Lung (tissue), 12 donors: ENCODE results near the gene CARTPT. TPM values are rescaled to one million over a fixed set of nuclear protein-coding genes. Genes with fewer than 3 reads are reported as not detected.

ENCODE experiments used
- ATAC-seq: fragments of 200-7000 bp; cut with Tn5 transposase; one replicate; pipeline ENCODE4 v1.9.1; 2020; ENCODE audit warnings: moderate number of reproducible peaks; ENCODE audit not compliant: insufficient read depth, low FRiP score
- DNase-seq, 3 donors: peaks; one replicate each; pipeline ENCODE4 v3.0.0-alpha.2; 2013 to 2017
- H3K27ac ChIP-seq, 2 donors: one replicate each; pipeline ENCODE4 v1.5.1; 2013; ENCODE audit warnings: mild to moderate bottlenecking in 2 of 2, moderate library complexity in 2 of 2, control low read depth in 1 of 2, inconsistent platforms in 1 of 2, low read depth in 1 of 2, low read length in 1 of 2
- H3K27me3 ChIP-seq, 3 donors: one replicate each; pipeline ENCODE4 v1.5.1; 2013; ENCODE audit warnings: low read length in 2 of 3; ENCODE audit not compliant: control insufficient read depth in 3 of 3, insufficient read depth in 3 of 3
- H3K36me3 ChIP-seq, 4 donors: one replicate each; pipeline ENCODE4 v1.5.1; 2013; ENCODE audit warnings: low read length in 4 of 4, mild to moderate bottlenecking in 1 of 4, moderate library complexity in 1 of 4; ENCODE audit not compliant: control insufficient read depth in 4 of 4, insufficient read depth in 4 of 4
- H3K4me1 ChIP-seq, 5 donors: one replicate each; pipeline ENCODE4 v1.5.1; 2013; ENCODE audit warnings: low read length in 5 of 5, mild to moderate bottlenecking in 2 of 5, moderate library complexity in 1 of 5; ENCODE audit not compliant: control insufficient read depth in 5 of 5, insufficient read depth in 5 of 5
- H3K4me3 ChIP-seq: one replicate; pipeline ENCODE4 v1.5.1; 2013; ENCODE audit warnings: mild to moderate bottlenecking, control low read depth, moderate library complexity
- H3K9ac ChIP-seq, 2 donors: one replicate each; pipeline ENCODE4 v1.5.1; 2013; ENCODE audit warnings: low read length in 2 of 2, control low read depth in 1 of 2; ENCODE audit not compliant: insufficient read depth in 1 of 2
- H3K9me3 ChIP-seq, 4 donors: one replicate each; pipeline ENCODE4 v1.5.1; 2013; ENCODE audit warnings: low read length in 3 of 4, mild to moderate bottlenecking in 1 of 4, moderate library complexity in 1 of 4; ENCODE audit not compliant: control insufficient read depth in 4 of 4, insufficient read depth in 3 of 4
- WGBS, 2 donors: extraction: QIAGEN DNeasy Blood & Tissue Kit; methylation state at CpG; one replicate each; pipeline ENCODE4 v1.1.7; 2013; 5-methylcytosine and 5-hydroxymethylcytosine counted together
- polyA plus RNA-seq, 2 donors: library from polyadenylated mRNA; stranded (reverse); fragments of 200-250 nt; gene quantifications; one replicate each; pipeline ENCODE4 v1.2.1, GENCODE V29; 2013
- total RNA-seq, 2 donors: library from RNA; depleted of rRNA in 1 of 2; stranded (reverse); fragments of >200 nt in 1 of 2; gene quantifications; one replicate each; pipeline ENCODE4 v1.2.1, GENCODE V29; 2014 to 2021
- TF ChIP-seq, protein P1 (sequence below): IDR thresholded peaks from 2 replicates; pipeline ENCODE4 v1.5.1; 2012; ENCODE audit warnings: mild to moderate bottlenecking; ENCODE audit errors: control extremely low read depth, extremely low read depth
- donor health status: control.
- donor health status: control.
- donor health status: Bipolar disorder and iron deficiency.
- donor health status: healthy.
- donor health status: DM: yes; HTN: yes; CAD: no.

Gene CARTPT
- total and polyA plus RNA-seq, 4 donors, result not detected

DNA sequence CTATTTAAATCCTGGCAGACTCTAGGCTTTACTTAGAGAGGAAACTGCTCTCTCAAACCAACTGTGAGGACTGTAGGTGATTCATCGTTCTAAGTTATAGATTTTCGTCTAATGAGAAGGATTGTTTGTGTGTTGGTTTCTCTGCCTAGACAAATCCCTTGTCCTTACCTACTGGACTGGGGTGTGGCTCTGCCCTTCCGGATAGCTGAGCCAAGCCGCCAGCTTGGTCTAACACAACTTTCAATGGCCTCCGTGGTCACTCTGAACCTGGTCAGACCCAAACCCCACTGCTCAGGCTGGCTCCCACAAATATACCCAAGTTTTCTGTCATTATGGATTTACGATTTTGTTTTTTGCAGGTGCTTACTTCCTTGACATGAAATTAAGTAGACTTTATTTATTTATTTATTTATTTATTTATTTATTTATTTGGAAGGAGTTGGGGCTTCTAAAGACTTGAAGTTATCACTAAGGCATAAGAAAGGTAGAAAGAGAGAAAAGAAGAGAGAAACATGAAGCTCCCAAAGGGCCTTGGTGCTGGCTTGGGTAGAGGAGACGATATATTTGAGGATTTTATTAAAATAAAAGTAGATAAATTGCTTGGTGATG lies 19.0 kb downstream of the CARTPT start:
- Histone ChIP-seq H3K9me3 (no peaks in the 10 kb centered on the region), H3K27me3 (no peaks in the 10 kb centered on the region), H3K27ac (no peak overlapping the region), H3K4me1 (peaks cover 0 to 4% (median 0%) of the 10 kb centered on the region in 5 donors), H3K36me3 (no peaks in the 10 kb centered on the region), H3K4me3 (no peak overlapping the region), H3K9ac (no peak overlapping the region)
- no peak for ATAC-seq
- 89 to 94% methylated on average over 7 of the region's 7 CpGs for WGBS, 2 donors
- no peak for DNase-seq
- TF ChIP-seq, protein P1, sequence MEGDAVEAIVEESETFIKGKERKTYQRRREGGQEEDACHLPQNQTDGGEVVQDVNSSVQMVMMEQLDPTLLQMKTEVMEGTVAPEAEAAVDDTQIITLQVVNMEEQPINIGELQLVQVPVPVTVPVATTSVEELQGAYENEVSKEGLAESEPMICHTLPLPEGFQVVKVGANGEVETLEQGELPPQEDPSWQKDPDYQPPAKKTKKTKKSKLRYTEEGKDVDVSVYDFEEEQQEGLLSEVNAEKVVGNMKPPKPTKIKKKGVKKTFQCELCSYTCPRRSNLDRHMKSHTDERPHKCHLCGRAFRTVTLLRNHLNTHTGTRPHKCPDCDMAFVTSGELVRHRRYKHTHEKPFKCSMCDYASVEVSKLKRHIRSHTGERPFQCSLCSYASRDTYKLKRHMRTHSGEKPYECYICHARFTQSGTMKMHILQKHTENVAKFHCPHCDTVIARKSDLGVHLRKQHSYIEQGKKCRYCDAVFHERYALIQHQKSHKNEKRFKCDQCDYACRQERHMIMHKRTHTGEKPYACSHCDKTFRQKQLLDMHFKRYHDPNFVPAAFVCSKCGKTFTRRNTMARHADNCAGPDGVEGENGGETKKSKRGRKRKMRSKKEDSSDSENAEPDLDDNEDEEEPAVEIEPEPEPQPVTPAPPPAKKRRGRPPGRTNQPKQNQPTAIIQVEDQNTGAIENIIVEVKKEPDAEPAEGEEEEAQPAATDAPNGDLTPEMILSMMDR, result no peak

DNA sequence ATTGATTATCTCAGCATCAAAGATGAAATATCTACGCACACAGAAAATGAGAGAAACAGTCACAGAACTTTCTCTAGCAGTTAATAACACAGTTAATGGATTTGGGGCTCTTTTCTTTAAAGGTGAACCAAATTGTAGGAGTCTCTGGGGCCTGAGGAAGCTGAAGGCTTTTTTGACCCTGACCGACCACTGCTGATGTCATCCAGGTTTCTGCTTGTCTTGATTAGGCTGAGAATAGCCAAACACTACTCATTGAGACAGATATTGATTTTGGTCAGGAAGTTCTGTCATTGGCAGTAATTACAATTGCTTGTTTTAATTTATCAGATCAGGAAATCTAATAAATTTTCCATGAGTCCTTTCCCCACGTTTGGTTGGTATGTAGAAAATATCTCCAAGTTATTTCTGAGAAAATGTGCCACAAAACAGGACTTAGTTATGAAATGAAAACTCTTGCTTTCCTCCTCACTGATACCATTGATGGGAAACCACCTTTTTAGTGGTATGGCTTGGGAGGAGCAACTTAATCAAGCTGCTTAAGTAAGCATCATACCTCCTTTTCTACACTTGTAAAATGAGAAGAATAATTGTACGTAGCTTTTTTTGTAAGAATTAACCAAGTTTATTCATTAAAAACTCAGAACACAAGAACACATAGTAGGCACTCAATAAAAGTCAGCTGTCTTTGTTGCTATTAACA lies 19.7 kb downstream of the CARTPT start:
- ATAC-seq (no peak), DNase-seq (no peak)
- Histone ChIP-seq H3K27ac (no peak overlapping the region), H3K9me3 (no peaks in the 10 kb centered on the region), H3K36me3 (no peaks in the 10 kb centered on the region), H3K4me1 (peaks cover 0 to 11% (median 4%) of the 10 kb centered on the region in 5 donors), H3K4me3 (no peak overlapping the region), H3K9ac (no peak overlapping the region), H3K27me3 (no peaks in the 10 kb centered on the region)
- TF ChIP-seq, protein P1, result no peak
- 78 to 85% methylated on average over 4 of the region's 4 CpGs for WGBS, 2 donors

DNA sequence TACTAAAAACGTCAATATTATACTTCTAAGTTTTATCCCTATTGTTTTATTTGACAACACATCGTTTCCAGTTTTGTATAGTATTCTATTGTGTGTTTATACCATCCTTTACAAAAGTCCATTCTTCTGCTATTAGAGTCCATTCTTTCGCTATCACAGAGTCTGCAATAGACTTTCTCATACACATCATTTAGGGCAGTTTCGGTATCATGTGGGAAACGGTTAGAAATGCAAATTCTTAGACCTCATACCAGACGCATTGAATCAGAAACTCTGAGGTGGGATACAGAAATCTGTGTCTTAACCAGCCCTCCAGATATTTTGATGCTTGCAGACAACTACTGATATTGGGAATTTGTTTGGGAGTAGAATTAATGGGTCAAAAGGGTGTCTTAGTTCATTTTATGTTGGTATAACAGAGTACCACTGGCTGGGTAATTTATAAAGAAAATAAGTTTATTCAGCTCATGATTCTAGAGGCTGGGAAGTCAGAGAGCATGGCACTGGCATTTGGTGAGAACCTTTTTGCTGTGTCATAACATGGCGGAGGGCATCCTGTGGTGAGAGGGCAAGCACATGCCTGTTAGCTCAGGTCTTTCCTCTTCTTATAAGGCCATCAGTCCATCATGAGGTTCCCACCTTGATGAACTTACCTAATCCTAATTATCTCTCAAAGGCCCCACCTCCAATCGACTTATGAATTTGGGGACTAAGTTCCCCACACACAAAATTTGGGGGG lies 21.1 kb downstream of the CARTPT start:
- 88 to 91% methylated on average over 8 of the region's 8 CpGs for WGBS, 2 donors
- Histone ChIP-seq H3K9ac (no peak overlapping the region), H3K4me1 (peaks cover 3 to 19% (median 5%) of the 10 kb centered on the region in 5 donors), H3K4me3 (no peak overlapping the region), H3K27me3 (no peaks in the 10 kb centered on the region), H3K9me3 (no peaks in the 10 kb centered on the region), H3K27ac (no peak overlapping the region), H3K36me3 (no peaks in the 10 kb centered on the region)
- TF ChIP-seq, protein P1, result no peak
- no peak for DNase-seq
- ATAC-seq, result no peak
